Activated naive CD8-positive, alpha-beta T cell treated with anti-CD3 and anti-CD28 coated beads, Interleukin-2, amount 50 U/mL, for 24 hours (primary cell): Measurements from ENCODE around the gene PRM2.

ENCODE experiments used
- ATAC-seq: fragments of 150-1000 bp; cut with Tn5 transposase; one replicate; pipeline ENCODE4 v1.10.0; 2021
- DNase-seq: peaks from one replicate; pipeline ENCODE4 v3.0.0; 2021
- H3K27ac Mint-ChIP-seq: one replicate; pipeline ENCODE4 v1.8.0; 2021; ENCODE audit warnings: mild to moderate bottlenecking, mixed read lengths
- H3K27me3 Mint-ChIP-seq: one replicate; pipeline ENCODE4 v1.8.0; 2021; ENCODE audit warnings: mixed read lengths
- H3K36me3 Mint-ChIP-seq: one replicate; pipeline ENCODE4 v1.8.0; 2021; ENCODE audit warnings: low read depth, mixed read lengths
- H3K4me1 Mint-ChIP-seq: one replicate; pipeline ENCODE4 v1.8.0; 2021; ENCODE audit warnings: mixed read lengths
- H3K4me3 Mint-ChIP-seq: one replicate; pipeline ENCODE4 v1.8.0; 2021; ENCODE audit warnings: mild to moderate bottlenecking, moderate library complexity, mixed read lengths
- H3K9me3 Mint-ChIP-seq: one replicate; pipeline ENCODE4 v1.8.0; 2021; ENCODE audit warnings: mixed read lengths

PRM2 gene

DNA sequence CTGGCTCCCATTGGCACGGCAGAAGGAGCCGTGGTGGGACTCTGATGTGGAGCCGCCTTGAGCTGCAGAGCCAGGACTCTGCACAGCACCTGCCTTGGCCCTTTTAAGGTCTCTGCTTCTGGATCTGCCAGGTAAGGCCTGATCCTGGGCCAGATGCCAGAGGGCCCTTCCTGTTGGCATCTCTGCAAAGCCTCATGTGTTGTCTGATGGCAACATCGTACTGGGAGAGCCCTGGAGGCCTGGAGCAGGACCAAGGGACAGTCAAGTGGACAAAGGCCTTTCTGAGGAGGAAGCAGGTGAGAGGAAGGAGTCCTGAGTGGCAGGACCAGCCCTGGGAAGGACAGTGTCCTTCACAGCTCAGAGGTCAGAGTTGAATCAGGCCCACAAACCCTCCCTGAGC, 46.4 kb downstream of the PRM2 start:
- Mint-ChIP-seq H3K27me3 (no peaks in the 10 kb centered on the region), H3K27ac (peak overlapping the region; percentile 46), H3K4me3 (no peak overlapping the region), H3K4me1 (peaks cover 89% of the 10 kb centered on the region), H3K9me3 (no peaks in the 10 kb centered on the region), H3K36me3 (no peaks in the 10 kb centered on the region)
- ATAC-seq = no peak
- no peak for DNase-seq

GRCh38 chr16:11229432-11229831, 46.8 kb downstream of the PRM2 start:
- H3K36me3 Mint-ChIP-seq = no peaks in the 10 kb centered on the region
- no peaks in the 10 kb centered on the region for H3K9me3 Mint-ChIP-seq
- ATAC-seq = no peak
- H3K4me1 Mint-ChIP-seq = peaks cover 90% of the 10 kb centered on the region
- H3K27me3 Mint-ChIP-seq = no peaks in the 10 kb centered on the region
- no peak overlapping the region for H3K4me3 Mint-ChIP-seq
- DNase-seq = no peak
- H3K27ac Mint-ChIP-seq = peak overlapping the region; percentile 46

DNA sequence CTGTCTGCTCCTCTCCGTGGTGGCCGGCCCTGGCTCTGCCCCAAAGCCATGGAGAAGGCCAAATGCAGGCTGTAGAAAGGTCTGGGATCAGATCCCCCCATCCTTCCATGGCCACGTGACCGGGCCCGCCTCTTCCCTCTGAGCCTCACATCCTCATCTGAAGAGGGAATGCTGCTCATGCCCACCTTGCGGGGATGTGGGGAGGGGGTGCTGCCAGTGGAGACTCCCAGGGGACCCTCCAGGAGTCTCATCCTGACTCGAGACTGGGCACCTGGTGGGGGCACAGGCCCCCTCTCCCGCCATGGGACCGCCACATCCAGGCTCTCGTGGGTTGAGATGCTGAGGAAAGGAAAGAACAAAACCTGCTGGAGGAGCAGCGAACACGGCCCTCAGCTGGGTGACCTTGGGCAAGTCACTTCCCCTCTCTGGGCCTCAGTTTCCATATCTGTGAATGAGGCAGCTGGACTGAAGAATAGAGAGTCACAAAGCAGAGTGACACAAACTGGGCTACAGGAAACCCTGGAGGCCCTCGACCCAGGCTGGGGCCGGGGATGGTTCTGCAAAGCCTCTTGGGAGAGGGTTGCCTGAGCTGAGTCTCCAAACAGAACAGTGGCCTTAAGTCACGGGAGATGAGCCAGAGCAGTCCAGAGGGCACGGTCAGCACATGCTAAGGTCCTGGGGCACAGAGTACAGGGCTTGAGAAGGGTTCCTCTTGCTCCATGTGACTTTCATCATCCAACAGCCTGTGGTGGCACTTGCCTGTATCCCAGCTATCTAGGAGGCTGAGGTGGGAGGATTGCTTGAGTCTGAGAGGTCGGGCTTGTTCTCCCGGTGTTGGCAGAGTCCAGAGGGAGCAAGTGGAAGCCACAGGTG, 50.4 kb downstream of the PRM2 start:
- no peak for DNase-seq
- Mint-ChIP-seq H3K4me1 (peaks cover 77% of the 10 kb centered on the region), H3K27ac (peak overlapping the region; percentile 98), H3K27me3 (no peaks in the 10 kb centered on the region), H3K4me3 (peak overlapping the region; percentile 67), H3K36me3 (no peaks in the 10 kb centered on the region), H3K9me3 (no peaks in the 10 kb centered on the region)
- no peak for ATAC-seq
